Skeletal muscle tissue (tissue), 4 donors: Measurements from ENCODE around the gene RBFOX1. TPM values are rescaled to one million over a fixed set of nuclear protein-coding genes. Genes with fewer than 3 reads are reported as not detected.

ENCODE experiments used
- H3K27ac ChIP-seq: one replicate; pipeline ENCODE4 v1.7.0; 2013; ENCODE audit warnings: mild to moderate bottlenecking, low read depth, low read length, inconsistent platforms
- H3K27me3 ChIP-seq, 3 donors: one replicate each; pipeline ENCODE4 v1.7.0; 2013; ENCODE audit warnings: low read length in 3 of 3; ENCODE audit not compliant: control insufficient read depth in 3 of 3, insufficient read depth in 3 of 3
- H3K36me3 ChIP-seq, 3 donors: one replicate each; pipeline ENCODE4 v1.7.0; 2013; ENCODE audit warnings: low read length in 3 of 3; ENCODE audit not compliant: control insufficient read depth in 3 of 3, insufficient read depth in 3 of 3
- H3K4me1 ChIP-seq, 3 donors: one replicate each; pipeline ENCODE4 v1.7.0; 2013; ENCODE audit warnings: low read length in 3 of 3, mild to moderate bottlenecking in 3 of 3; ENCODE audit not compliant: control insufficient read depth in 3 of 3, insufficient read depth in 3 of 3
- H3K4me3 ChIP-seq, 3 donors: one replicate each; pipeline ENCODE4 v1.7.0; 2013; ENCODE audit warnings: low read length in 3 of 3
- H3K9ac ChIP-seq, 3 donors: one replicate each; pipeline ENCODE4 v1.7.0; 2013; ENCODE audit warnings: low read length in 3 of 3, mild to moderate bottlenecking in 3 of 3, moderate library complexity in 2 of 3, low read depth in 1 of 3
- H3K9me3 ChIP-seq, 3 donors: one replicate each; pipeline ENCODE4 v1.7.0; 2013; ENCODE audit warnings: low read length in 3 of 3; ENCODE audit not compliant: control insufficient read depth in 3 of 3
- total RNA-seq: library from RNA; depleted of rRNA; stranded (reverse); fragments of >200 nt; gene quantifications from one replicate; pipeline ENCODE4 v1.2.3, GENCODE V29; 2014
- donor health status: Osteomylitis.

RBFOX1 gene
- 26.1 TPM for total RNA-seq

DNA sequence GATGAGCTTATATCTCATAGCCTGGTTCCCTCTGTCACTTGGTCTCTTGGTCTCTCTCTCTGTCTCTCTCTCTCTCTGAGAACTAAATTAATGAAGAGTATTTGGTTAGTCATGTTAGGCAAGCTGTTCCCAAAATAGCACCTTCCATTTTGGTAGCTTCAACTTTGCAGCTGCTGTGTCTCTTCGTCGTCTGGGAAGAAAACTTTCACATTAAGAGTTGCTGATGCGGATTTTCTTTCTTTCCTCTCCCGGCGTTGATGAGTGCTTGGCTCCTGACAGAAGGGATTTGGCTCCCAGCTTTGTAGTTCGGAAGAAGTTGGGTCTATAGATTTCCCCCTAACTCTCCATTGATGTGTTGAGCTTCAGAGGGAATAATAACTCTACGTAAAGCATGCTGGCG lies at the start of gene RBFOX1:
Gene RBFOX1, plus strand, starts transcription at position 235 of the 400 bp plus-strand sequence.
- H3K27me3 ChIP-seq, result no peaks in the 10 kb centered on the region
- H3K4me3 ChIP-seq, result peak within 1 kb of the TSS; percentile 76 to 86 (median 79)
- no peaks in the 10 kb centered on the region for H3K36me3 ChIP-seq
- peak within 1 kb of the TSS; percentile 95 for H3K27ac ChIP-seq
- H3K4me1 ChIP-seq, result peaks cover 28 to 41% (median 41%) of the 10 kb centered on the region in 3 donors
- H3K9me3 ChIP-seq, result no peaks in the 10 kb centered on the region
- H3K9ac ChIP-seq, result peak within 1 kb of the TSS; percentile 77 to 88 (median 87)

DNA sequence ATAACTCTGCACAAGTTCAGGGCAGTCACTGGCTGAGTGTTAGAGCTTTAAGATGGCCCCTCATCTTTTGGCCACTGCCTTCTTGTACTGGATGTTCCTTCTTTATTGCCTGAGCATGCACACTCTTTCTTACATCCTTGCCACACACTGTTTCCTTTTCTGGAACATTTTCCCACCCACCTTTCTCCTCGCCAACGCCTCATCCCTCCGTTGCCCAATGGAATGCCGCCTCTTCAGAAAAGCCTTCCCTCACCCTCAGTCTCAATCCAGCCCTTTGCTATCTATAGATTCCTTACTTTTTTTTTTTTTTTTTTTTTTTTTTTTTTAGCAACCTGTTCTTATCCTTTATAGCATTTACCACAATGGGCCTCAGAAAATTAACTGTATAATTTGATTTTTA lies 47.9 kb upstream of the RBFOX1 start:
- Histone ChIP-seq H3K9me3 (peaks cover 0 to 3% (median 0%) of the 10 kb centered on the region in 3 donors), H3K27ac (no peak overlapping the region), H3K36me3 (no peaks in the 10 kb centered on the region), H3K4me1 (no peaks in the 10 kb centered on the region), H3K27me3 (no peaks in the 10 kb centered on the region), H3K9ac (no peak overlapping the region), H3K4me3 (no peak overlapping the region)

DNA sequence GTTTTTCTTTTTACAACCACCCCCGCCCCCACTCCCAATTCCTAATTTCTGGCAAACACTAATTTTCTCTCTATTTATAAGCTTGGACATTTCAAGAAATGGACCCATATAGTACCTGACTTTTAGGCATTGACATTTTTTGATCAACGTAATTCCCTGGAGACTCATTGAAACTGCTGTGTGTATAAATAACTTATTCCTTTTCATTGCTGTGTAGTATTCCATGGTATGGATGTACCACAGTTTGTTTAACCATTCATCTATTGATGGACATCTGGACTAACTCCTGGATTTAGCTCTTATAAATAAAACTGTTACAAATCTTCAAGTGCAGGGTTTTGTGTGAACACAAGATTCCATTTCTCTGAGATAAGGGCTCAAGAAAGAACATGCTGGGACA lies 47.1 kb upstream of the RBFOX1 start:
- H3K27ac ChIP-seq, result no peak overlapping the region
- peaks cover 0 to 3% (median 0%) of the 10 kb centered on the region in 3 donors for H3K9me3 ChIP-seq
- H3K4me1 ChIP-seq, result no peaks in the 10 kb centered on the region
- no peak overlapping the region for H3K9ac ChIP-seq
- H3K36me3 ChIP-seq, result no peaks in the 10 kb centered on the region
- H3K27me3 ChIP-seq, result no peaks in the 10 kb centered on the region
- no peak overlapping the region for H3K4me3 ChIP-seq

DNA sequence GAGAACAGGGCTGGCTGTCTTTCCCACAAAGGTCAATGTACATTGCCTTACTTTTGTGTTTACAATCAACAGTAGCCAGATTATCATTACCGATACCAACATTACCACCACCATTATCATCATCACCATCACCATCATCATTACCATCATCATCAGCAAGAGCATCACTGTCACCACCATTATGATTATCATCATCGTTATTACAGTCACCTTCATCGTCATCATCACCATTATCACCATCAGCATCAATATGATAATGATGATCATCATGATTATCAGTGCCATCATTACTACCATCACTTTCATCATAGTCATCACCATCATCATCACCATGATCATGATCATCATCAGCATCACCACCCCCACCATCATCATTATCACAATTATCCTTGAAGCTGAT lies 43.3 kb upstream of the RBFOX1 start:
- Histone ChIP-seq H3K27me3 (no peaks in the 10 kb centered on the region), H3K4me3 (no peak overlapping the region), H3K27ac (no peak overlapping the region), H3K9ac (no peak overlapping the region), H3K36me3 (no peaks in the 10 kb centered on the region), H3K9me3 (peaks cover 0 to 3% (median 0%) of the 10 kb centered on the region in 3 donors), H3K4me1 (no peaks in the 10 kb centered on the region)

- Histone ChIP-seq H3K9me3 (peaks cover 0 to under 1% (median 0%) of the 10 kb centered on the region in 3 donors), H3K27ac (no peak overlapping the region), H3K36me3 (no peaks in the 10 kb centered on the region), H3K4me3 (no peak overlapping the region), H3K9ac (no peak overlapping the region), H3K4me1 (no peaks in the 10 kb centered on the region), H3K27me3 (no peaks in the 10 kb centered on the region)
Observed at GRCh38 chr16:7290682-7291081, 42.0 kb upstream of the RBFOX1 start.

DNA sequence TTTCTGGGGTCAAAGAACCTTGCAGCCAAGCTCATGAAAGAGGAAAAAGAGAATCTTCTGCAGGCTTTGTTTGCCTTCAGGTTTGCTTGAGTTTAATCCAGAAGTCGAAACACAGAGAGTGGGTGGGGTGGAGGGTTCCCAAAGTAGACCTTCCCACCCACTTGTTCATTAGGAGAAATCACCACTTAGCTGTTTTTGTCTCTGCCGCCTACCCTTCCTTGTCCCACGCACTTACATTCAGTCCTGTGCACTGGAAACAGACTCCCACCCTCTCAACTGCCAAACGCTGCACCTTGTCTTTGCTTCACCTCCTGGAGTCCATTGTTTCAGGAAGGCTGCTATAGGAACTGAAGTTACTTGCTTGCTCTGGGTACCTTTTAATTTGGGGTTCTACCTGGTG lies 38.6 kb upstream of the RBFOX1 start:
- Histone ChIP-seq H3K27me3 (no peaks in the 10 kb centered on the region), H3K9ac (no peak overlapping the region), H3K9me3 (no peaks in the 10 kb centered on the region), H3K27ac (no peak overlapping the region), H3K4me1 (no peaks in the 10 kb centered on the region), H3K4me3 (no peak overlapping the region), H3K36me3 (no peaks in the 10 kb centered on the region)

DNA sequence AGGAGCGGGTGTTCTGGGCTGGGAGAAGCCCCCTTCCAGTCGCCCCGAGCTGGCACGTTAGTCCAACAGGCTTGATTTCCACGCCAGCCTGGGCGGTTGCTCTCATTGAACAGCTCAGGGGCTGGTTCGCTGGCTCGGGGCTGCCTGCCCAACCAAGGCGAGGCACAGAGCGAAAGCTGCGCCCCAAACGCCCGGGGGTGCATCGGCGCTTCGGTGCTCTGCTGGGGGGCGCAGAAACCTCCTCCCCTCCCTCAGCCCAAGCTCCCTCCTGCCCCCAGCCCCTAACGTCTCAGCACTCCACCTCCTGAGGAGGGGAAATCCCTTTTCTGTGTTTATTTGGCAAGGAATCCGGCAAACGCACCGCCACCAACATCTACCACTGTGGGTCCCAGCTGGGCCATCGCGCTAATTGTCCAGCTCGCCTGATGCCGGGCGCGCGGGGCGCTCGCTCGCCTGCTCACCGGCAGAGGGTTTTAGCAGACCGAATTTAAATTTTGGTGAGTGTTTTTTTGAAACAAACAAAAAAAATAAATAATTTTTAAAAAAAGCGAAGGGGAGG lies 29.5 kb upstream of the RBFOX1 start:
- peaks cover 0 to 12% (median 0%) of the 10 kb centered on the region in 3 donors for H3K27me3 ChIP-seq
- H3K36me3 ChIP-seq, result no peaks in the 10 kb centered on the region
- H3K9ac ChIP-seq, result peak overlapping the region; percentile 5 to 75 (median 53)
- H3K4me1 ChIP-seq, result peaks cover 0 to 12% (median 7%) of the 10 kb centered on the region in 3 donors
- H3K9me3 ChIP-seq, result no peaks in the 10 kb centered on the region
- H3K4me3 ChIP-seq, result peak overlapping the region; percentile 59 to 68 (median 65)
- H3K27ac ChIP-seq, result no peak overlapping the region

DNA sequence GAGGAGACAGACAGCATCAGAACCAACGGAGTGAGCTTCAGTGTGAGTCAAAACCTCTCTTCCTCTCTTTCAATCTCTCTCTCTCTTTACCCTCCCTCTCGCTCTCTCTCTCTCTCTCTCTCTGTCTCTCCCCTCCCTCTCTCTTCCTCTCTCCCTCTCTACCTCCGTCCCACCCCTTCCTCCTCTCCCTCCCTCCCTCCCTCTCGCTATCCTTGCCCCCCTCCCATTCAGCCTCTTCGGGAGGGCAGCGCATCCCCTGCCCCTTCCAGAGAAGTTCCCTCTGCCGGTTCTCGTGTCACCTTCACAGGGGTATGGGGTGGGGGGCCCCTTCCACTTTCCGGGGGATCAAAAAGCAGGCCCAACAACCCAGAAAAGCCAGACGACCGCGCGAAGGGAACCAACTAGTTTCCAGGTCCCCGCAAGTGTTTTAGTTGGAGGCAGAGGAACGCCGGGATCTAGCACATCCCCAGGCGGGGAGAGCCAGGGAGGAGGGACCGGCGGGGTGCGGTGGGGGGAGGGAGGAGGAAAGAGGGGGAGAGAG lies 28.9 kb upstream of the RBFOX1 start:
- no peak overlapping the region for H3K27ac ChIP-seq
- H3K9ac ChIP-seq, result peak overlapping the region in 1 of 3 donors; percentile 19
- peaks cover 0 to 12% (median 7%) of the 10 kb centered on the region in 3 donors for H3K4me1 ChIP-seq
- H3K36me3 ChIP-seq, result no peaks in the 10 kb centered on the region
- H3K9me3 ChIP-seq, result no peaks in the 10 kb centered on the region
- H3K27me3 ChIP-seq, result peaks cover 0 to 12% (median 0%) of the 10 kb centered on the region in 3 donors
- H3K4me3 ChIP-seq, result peak overlapping the region; percentile 59 to 68 (median 65)

DNA sequence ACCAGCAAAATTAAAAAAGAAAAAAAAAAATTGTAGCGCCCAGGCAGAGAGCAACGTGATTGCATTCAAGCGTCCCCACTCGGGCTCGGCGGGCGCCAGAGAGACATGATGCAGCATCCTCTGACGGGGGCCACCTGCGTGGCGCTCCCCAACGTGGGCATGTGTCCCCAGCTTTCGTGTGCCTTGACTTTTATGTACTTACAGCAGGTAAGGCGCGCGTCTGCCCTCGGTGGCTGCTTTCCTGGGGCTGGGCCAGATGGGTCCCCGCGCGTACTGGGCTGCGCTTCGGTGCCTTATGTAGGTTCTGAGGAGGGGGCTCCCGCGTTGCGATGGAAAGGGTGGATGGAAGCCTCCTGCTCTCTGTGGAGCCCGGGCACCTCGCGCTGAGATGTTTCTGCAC lies 28.4 kb upstream of the RBFOX1 start:
- Histone ChIP-seq H3K27me3 (peaks cover 0 to 12% (median 0%) of the 10 kb centered on the region in 3 donors), H3K9ac (peak overlapping the region in 2 of 3 donors; percentile 19 to 63), H3K4me3 (peak overlapping the region in 2 of 3 donors; percentile 49 to 65), H3K4me1 (peaks cover 0 to 12% (median 7%) of the 10 kb centered on the region in 3 donors), H3K36me3 (no peaks in the 10 kb centered on the region), H3K27ac (no peak overlapping the region), H3K9me3 (no peaks in the 10 kb centered on the region)

- H3K36me3 ChIP-seq, result no peaks in the 10 kb centered on the region
- no peak overlapping the region for H3K4me3 ChIP-seq
- H3K9me3 ChIP-seq, result no peaks in the 10 kb centered on the region
- H3K9ac ChIP-seq, result no peak overlapping the region
- peaks cover 0 to 12% (median 0%) of the 10 kb centered on the region in 3 donors for H3K27me3 ChIP-seq
- H3K4me1 ChIP-seq, result peaks cover 0 to 12% (median 7%) of the 10 kb centered on the region in 3 donors
- H3K27ac ChIP-seq, result no peak overlapping the region
Observed at GRCh38 chr16:7304958-7305357, 27.7 kb upstream of the RBFOX1 start.
